Esophagus muscularis mucosa (tissue), 4 donors: Measurements from ENCODE around the gene ANKRD6.

ENCODE experiments used
- CTCF ChIP-seq, 3 experiments: fragments of 200-600 bp in 2 of 3; fragments of 450-650 bp in 1 of 3; sonication (generic) in 2 of 3; IDR thresholded peaks; one replicate each; pipeline ENCODE4 v1.5.1; 2017 to 2019; ENCODE audit warnings: antibody characterized with exemption in 3 of 3, mild to moderate bottlenecking in 2 of 3, moderate library complexity in 1 of 3
- EP300 ChIP-seq: sonication (generic); formaldehyde crosslinking; IDR thresholded peaks from one replicate; pipeline ENCODE4 v1.6.1; 2017; ENCODE audit warnings: antibody characterized with exemption
- POLR2A ChIP-seq: fragments of 450-650 bp; IDR thresholded peaks from one replicate; pipeline ENCODE4 v1.6.1; 2017; ENCODE audit warnings: antibody characterized with exemption, moderate library complexity, mild to moderate bottlenecking, low read depth
- POLR2AphosphoS5 ChIP-seq, 2 donors: sonication (generic); formaldehyde crosslinking; IDR thresholded peaks; one replicate each; pipeline ENCODE4 v1.6.1; 2017; ENCODE audit warnings: antibody characterized with exemption in 2 of 2

DNA sequence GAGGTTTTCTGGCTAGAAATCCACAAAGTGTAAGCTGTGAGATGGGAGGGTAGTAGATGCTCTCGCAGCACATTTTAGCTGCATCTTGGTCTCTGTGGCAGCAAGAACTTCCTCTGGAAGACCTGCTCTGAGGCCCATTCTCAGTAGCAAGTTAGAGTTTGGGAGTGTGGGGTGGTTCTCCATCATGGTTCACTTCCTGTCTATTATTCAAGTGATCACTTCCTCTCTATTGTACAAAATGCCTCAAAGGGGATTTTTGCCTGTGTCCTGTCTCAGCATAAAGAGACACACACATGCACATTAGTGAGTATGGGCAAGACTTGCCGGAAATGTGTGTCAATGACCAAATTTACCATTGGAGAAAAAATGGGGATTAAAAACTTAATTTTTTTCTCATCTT, 163.1 kb downstream of the ANKRD6 start:
- TF ChIP-seq CTCF (IDR thresholded peaks at IDR 0.05) (no peak), POLR2AphosphoS5 (IDR thresholded peaks at IDR 0.05) (no peak), POLR2A (no peak), EP300 (no peak)
